Left ventricle myocardium superior (tissue), 1 donor: Measurements from ENCODE around the gene HAL. TPM values are rescaled to one million over a fixed set of nuclear protein-coding genes. Genes with fewer than 3 reads are reported as not detected.
"Not testable (repeated sequence)": the region's sequence is repeated elsewhere in the genome, so short reads cannot be mapped to it uniquely, and the experiment has no call there.

Experiments used
- ATAC-seq: fragments of 200-7000 bp; cut with Tn5 transposase; one replicate; pipeline ENCODE4 v1.9.1; 2020; ENCODE audit warnings: mild to moderate bottlenecking, moderate library complexity
- DNase-seq: peaks from one replicate; pipeline ENCODE4 v3.0.0-alpha.2; 2020
- intact Hi-C: fragments of 100-400 bp; cut with micrococcal nuclease; formaldehyde crosslinking; loops from one replicate; pipeline ENCODE4 v1.11.0; 2022
- total RNA-seq: library from RNA; stranded (reverse); fragmentation: NEBNext Ultra II Directional; extraction: Animal tissue kit (Norgen Biotek cat#: 25700); gene quantifications from one replicate; pipeline ENCODE4 v1.2.1, GENCODE V29; 2021
- donor health status: DM: no; HTN: yes; CAD: no; lungs with severe emphysema.

The HAL gene
- total RNA-seq, 1 donor from 2014 or later = 0.27 TPM

GRCh38 chr12:95984682-95985081, 11.5 kb downstream of the HAL start:
- ATAC-seq (no peak), DNase-seq (no peak)
- intact Hi-C loops = no loop called here

- ATAC-seq = no peak
- no peak for DNase-seq
- intact Hi-C loops = no loop called here
Measured at GRCh38 chr12:95982602-95983001, 13.5 kb downstream of the HAL start.

GRCh38 chr12:95980437-95980836, 15.7 kb downstream of the HAL start:
- ATAC-seq (no peak), DNase-seq (no peak)
- intact Hi-C loops = no loop called here

GRCh38 chr12:95978774-95979173, 17.4 kb downstream of the HAL start:
- DNase-seq (no peak), ATAC-seq (no peak)
- intact Hi-C loops = no loop called here

GRCh38 chr12:95978351-95978750, 17.8 kb downstream of the HAL start:
- intact Hi-C loops = no loop called here
- no peak for ATAC-seq
- DNase-seq = no peak

- ATAC-seq (no peak), DNase-seq (no peak)
- intact Hi-C loops = no loop called here
Measured at GRCh38 chr12:95977764-95978305, 18.3 kb downstream of the HAL start.

- ATAC-seq (no peak), DNase-seq (no peak)
- intact Hi-C loops = no loop called here
Measured at GRCh38 chr12:95976416-95976832, 19.7 kb downstream of the HAL start.

- DNase-seq (no peak), ATAC-seq (no peak)
- intact Hi-C loops = no loop called here
Measured at GRCh38 chr12:95975491-95975890, 20.7 kb downstream of the HAL start.

GRCh38 chr12:95974358-95974757, 21.8 kb downstream of the HAL start:
- ATAC-seq = no peak
- intact Hi-C loops = no loop called here
- no peak for DNase-seq

- DNase-seq (no peak), ATAC-seq (no peak)
- intact Hi-C loops = no loop called here
Measured at GRCh38 chr12:95972832-95973456, 23.2 kb downstream of the HAL start.

- ATAC-seq = no peak
- intact Hi-C loops = no loop called here
- no peak for DNase-seq
Measured at GRCh38 chr12:95970905-95971304, 25.2 kb downstream of the HAL start.

- DNase-seq, ATAC-seq, intact Hi-C loops: not testable (repeated sequence)
Measured at GRCh38 chr12:95969116-95969515, 27.0 kb downstream of the HAL start.

GRCh38 chr12:95967301-95967700, 28.8 kb downstream of the HAL start:
- no peak for DNase-seq
- no peak for ATAC-seq
- intact Hi-C loops = no loop called here

- intact Hi-C loops = no loop called here
- DNase-seq (no peak), ATAC-seq (no peak)
Measured at GRCh38 chr12:95966287-95966870, 29.8 kb downstream of the HAL start.

- DNase-seq (no peak), ATAC-seq (no peak)
- intact Hi-C loops = no loop called here
Measured at GRCh38 chr12:95963096-95963495, 33.0 kb downstream of the HAL start.

GRCh38 chr12:95962222-95962621, 33.9 kb downstream of the HAL start:
- intact Hi-C loops = no loop called here
- no peak for DNase-seq
- no peak for ATAC-seq

- DNase-seq = no peak
- intact Hi-C loops = no loop called here
- ATAC-seq = no peak
Measured at GRCh38 chr12:95960241-95960640, 35.9 kb downstream of the HAL start.

- no peak for DNase-seq
- intact Hi-C loops = no loop called here
- ATAC-seq = no peak
Measured at GRCh38 chr12:95959107-95959506, 37.0 kb downstream of the HAL start.

GRCh38 chr12:95956557-95957145, 39.5 kb downstream of the HAL start:
- intact Hi-C loops = no loop called here
- no peak for ATAC-seq
- no peak for DNase-seq

GRCh38 chr12:95955549-95956159, 40.5 kb downstream of the HAL start:
- intact Hi-C loops = no loop called here
- DNase-seq (no peak), ATAC-seq (no peak)
